Esophagus muscularis mucosa (tissue), 3 donors: ENCODE results near the gene MDK.

ENCODE experiments used
- CTCF ChIP-seq, 3 experiments: fragments of 200-600 bp in 2 of 3; fragments of 450-650 bp in 1 of 3; sonication (generic) in 2 of 3; IDR thresholded peaks; one replicate each; pipeline ENCODE4 v1.5.1; 2017 to 2019; ENCODE audit warnings: antibody characterized with exemption in 3 of 3, mild to moderate bottlenecking in 2 of 3, moderate library complexity in 1 of 3
- EP300 ChIP-seq: sonication (generic); formaldehyde crosslinking; IDR thresholded peaks from one replicate; pipeline ENCODE4 v1.6.1; 2017; ENCODE audit warnings: antibody characterized with exemption

- TF ChIP-seq CTCF (IDR thresholded peaks at IDR 0.05) (no peak), EP300 (no peak)
Measured at GRCh38 chr11:46383404-46383758, 1.9 kb downstream of the MDK start.
